MCF 10A (cell line): Measurements from ENCODE around the gene GAL. TPM values are rescaled to one million over a fixed set of nuclear protein-coding genes. Genes with fewer than 3 reads are reported as not detected.

Experiments used
- BruUV-seq: library from RNA; stranded (reverse); fragments of 400-500 nt; replicated peaks from 2 replicates; lab custom pipeline; 2021; lab: Mats Ljungman, UMichigan
- CTCF ChIA-PET: fragments of 300-600 bp; sonication (Branson Sonifier 250); formaldehyde crosslinking; extraction: SDS; loops from one replicate; lab custom pipeline; 2021; ENCODE audit warnings: antibody characterized with exemption, inconsistent platforms; lab: Yijun Ruan, JAX
- POLR2A ChIA-PET: fragments of 300-600, 350-650 bp; sonication (Branson Sonifier 250); formaldehyde crosslinking; extraction: SDS; loops from one replicate; lab custom pipeline; 2020; ENCODE audit warnings: antibody characterized with exemption, inconsistent platforms; lab: Yijun Ruan, JAX
- DNase-seq: peaks from one replicate; pipeline ENCODE4 v3.0.0-alpha.2; 2018; ENCODE audit not compliant: unreplicated experiment
- H3K27ac Mint-ChIP-seq: one replicate; pipeline ENCODE4 v1.8.0; 2022; ENCODE audit warnings: mild to moderate bottlenecking, low read depth, mixed read lengths; ENCODE audit not compliant: unreplicated experiment
- H3K27me3 Mint-ChIP-seq: one replicate; pipeline ENCODE4 v1.8.0; 2022; ENCODE audit warnings: mixed read lengths; ENCODE audit not compliant: insufficient read depth, unreplicated experiment
- H3K36me3 Mint-ChIP-seq: one replicate; pipeline ENCODE4 v1.8.0; 2022; ENCODE audit warnings: mild to moderate bottlenecking, moderate library complexity, mixed read lengths; ENCODE audit not compliant: insufficient read depth, unreplicated experiment
- H3K4me1 Mint-ChIP-seq: one replicate; pipeline ENCODE4 v1.8.0; 2022; ENCODE audit warnings: mixed read lengths; ENCODE audit not compliant: insufficient read depth, unreplicated experiment
- H3K4me3 Mint-ChIP-seq: one replicate; pipeline ENCODE4 v1.8.0; 2022; ENCODE audit warnings: mild to moderate bottlenecking, moderate library complexity, mixed read lengths; ENCODE audit not compliant: unreplicated experiment
- H3K9me3 Mint-ChIP-seq: one replicate; pipeline ENCODE4 v1.8.0; 2022; ENCODE audit warnings: mixed read lengths; ENCODE audit not compliant: unreplicated experiment
- CTCF ChIP-seq: fragments of 200-600 bp; IDR thresholded peaks from one replicate; pipeline ENCODE4 v1.8.0; 2022; ENCODE audit warnings: antibody characterized with exemption, mild to moderate bottlenecking; ENCODE audit not compliant: unreplicated experiment
- intact Hi-C: fragments of 100-400 bp; cut with micrococcal nuclease; formaldehyde crosslinking; loops from 2 replicates; pipeline ENCODE4 v1.14.1; 2022
- total RNA-seq: library from RNA; stranded (reverse); gene quantifications from 2 replicates; pipeline ENCODE4 v1.2.3, GENCODE V29; 2022

Gene GAL
- total RNA-seq, 1 experiment from 2014 or later = not detected

- peaks cover 79% of the 10 kb centered on the region for H3K27me3 Mint-ChIP-seq
- H3K27ac Mint-ChIP-seq = no peak overlapping the region
- DNase-seq = no peak
- intact Hi-C loops = no loop called here
- ChIA-PET CTCF (no interaction called here), POLR2A (no interaction called here)
- no peaks in the 10 kb centered on the region for H3K36me3 Mint-ChIP-seq
- BruUV-seq = no TSS peak
- H3K4me1 Mint-ChIP-seq = no peaks in the 10 kb centered on the region
- H3K4me3 Mint-ChIP-seq = no peak overlapping the region
- TF ChIP-seq CTCF = no peak
- H3K9me3 Mint-ChIP-seq = no peaks in the 10 kb centered on the region
Observed at GRCh38 chr11:68687311-68687710, 3.0 kb downstream of the GAL start.

- Mint-ChIP-seq H3K4me3 (no peak overlapping the region), H3K27ac (no peak overlapping the region), H3K36me3 (no peaks in the 10 kb centered on the region), H3K27me3 (peaks cover 78% of the 10 kb centered on the region), H3K4me1 (no peaks in the 10 kb centered on the region), H3K9me3 (no peaks in the 10 kb centered on the region)
- intact Hi-C loops = no loop called here
- no peak for TF ChIP-seq CTCF
- BruUV-seq = no TSS peak
- ChIA-PET POLR2A (no interaction called here), CTCF (no interaction called here)
- DNase-seq = no peak
Observed at GRCh38 chr11:68687986-68688385, 3.6 kb downstream of the GAL start.

GRCh38 chr11:68688881-68689280, 4.5 kb downstream of the GAL start:
- CTCF ChIA-PET = no interaction called here

More at GRCh38 chr11:68688881-68689280, 4.5 kb downstream of the GAL start:
- no peak for DNase-seq
- no peak overlapping the region for H3K27ac Mint-ChIP-seq
- no peak for TF ChIP-seq CTCF
- no peaks in the 10 kb centered on the region for H3K9me3 Mint-ChIP-seq
- no TSS peak for BruUV-seq
- no peak overlapping the region for H3K4me3 Mint-ChIP-seq
- H3K4me1 Mint-ChIP-seq = no peaks in the 10 kb centered on the region
- H3K36me3 Mint-ChIP-seq = no peaks in the 10 kb centered on the region
- intact Hi-C loops = no loop called here
- POLR2A ChIA-PET = no interaction called here
- peaks cover 75% of the 10 kb centered on the region for H3K27me3 Mint-ChIP-seq
